ENCODE data around the gene NREP.

The NREP gene

GRCh38 chr5:111679611-111680010 lies 77.4 kb downstream of the NREP start:
- TF ChIP-seq, protein P1, sequence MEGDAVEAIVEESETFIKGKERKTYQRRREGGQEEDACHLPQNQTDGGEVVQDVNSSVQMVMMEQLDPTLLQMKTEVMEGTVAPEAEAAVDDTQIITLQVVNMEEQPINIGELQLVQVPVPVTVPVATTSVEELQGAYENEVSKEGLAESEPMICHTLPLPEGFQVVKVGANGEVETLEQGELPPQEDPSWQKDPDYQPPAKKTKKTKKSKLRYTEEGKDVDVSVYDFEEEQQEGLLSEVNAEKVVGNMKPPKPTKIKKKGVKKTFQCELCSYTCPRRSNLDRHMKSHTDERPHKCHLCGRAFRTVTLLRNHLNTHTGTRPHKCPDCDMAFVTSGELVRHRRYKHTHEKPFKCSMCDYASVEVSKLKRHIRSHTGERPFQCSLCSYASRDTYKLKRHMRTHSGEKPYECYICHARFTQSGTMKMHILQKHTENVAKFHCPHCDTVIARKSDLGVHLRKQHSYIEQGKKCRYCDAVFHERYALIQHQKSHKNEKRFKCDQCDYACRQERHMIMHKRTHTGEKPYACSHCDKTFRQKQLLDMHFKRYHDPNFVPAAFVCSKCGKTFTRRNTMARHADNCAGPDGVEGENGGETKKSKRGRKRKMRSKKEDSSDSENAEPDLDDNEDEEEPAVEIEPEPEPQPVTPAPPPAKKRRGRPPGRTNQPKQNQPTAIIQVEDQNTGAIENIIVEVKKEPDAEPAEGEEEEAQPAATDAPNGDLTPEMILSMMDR (IDR thresholded peaks at IDR 0.05) = no peak
- no peak overlapping the region for H3K4me3 ChIP-seq
- DNase-seq = no peak
- peaks cover 0 to 22% (median 17%) of the 10 kb centered on the region in 4 donors for H3K4me1 ChIP-seq
- intact Hi-C loops (cut with DNase I; ENCODE audit: low total_unique reads) = no loop called here
- H3K9me3 ChIP-seq = no peaks in the 10 kb centered on the region
- H3K27ac ChIP-seq = no peak overlapping the region
- H3K27me3 ChIP-seq = no peaks in the 10 kb centered on the region
- H3K36me3 ChIP-seq = no peaks in the 10 kb centered on the region
